HG02610 (cell line): ENCODE results near the gene BNC1.
A peak's percentile ranks its signal among the peaks of the same experiment; 100 is the strongest.
"Not testable (repeated sequence)": the region's sequence is repeated elsewhere in the genome, so short reads cannot be mapped to it uniquely, and the experiment has no call there.

Experiments used
- ATAC-seq: cut with Tn5 transposase; IDR thresholded peaks from one replicate; pipeline ENCODE4 v1.9.1; 2021; ENCODE audit warnings: mild to moderate bottlenecking, moderate library complexity; ENCODE audit not compliant: unreplicated experiment

The BNC1 gene

DNA sequence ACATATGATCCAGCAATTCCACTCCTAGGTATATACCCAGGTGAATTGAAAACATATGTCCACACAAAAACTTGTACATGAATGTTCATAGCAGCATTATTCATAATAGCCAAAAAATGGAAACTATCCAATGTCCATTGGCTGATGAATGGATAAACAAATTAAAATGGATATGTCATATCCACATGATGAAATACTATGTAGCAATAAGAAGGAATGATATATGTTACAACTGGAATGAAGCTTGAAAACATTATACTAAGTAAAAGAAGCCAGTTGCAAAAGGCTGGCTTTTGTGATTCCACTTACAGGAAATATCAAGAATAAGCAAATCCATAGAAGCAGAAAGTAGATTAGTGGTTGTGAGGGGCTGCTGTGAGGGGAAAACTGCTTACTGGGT is 33.7 kb downstream of the BNC1 start:
- no peak for ATAC-seq

DNA sequence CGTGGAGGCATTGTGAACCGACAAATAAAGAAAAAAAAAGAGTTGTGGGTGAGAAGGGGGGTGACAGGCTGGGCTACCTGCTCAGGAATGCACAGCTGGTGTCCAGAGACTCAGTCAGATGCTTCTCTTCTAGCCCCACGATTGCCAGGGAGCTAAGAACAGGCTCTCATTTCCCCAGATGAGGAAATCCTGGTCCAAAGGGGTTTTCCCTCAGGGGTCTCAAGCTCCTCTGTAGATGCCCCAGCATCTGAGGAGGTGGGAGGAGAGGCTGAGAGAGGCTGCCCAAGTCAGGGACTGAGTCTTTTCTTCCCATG is 35.5 kb downstream of the BNC1 start:
- ATAC-seq = no peak

DNA sequence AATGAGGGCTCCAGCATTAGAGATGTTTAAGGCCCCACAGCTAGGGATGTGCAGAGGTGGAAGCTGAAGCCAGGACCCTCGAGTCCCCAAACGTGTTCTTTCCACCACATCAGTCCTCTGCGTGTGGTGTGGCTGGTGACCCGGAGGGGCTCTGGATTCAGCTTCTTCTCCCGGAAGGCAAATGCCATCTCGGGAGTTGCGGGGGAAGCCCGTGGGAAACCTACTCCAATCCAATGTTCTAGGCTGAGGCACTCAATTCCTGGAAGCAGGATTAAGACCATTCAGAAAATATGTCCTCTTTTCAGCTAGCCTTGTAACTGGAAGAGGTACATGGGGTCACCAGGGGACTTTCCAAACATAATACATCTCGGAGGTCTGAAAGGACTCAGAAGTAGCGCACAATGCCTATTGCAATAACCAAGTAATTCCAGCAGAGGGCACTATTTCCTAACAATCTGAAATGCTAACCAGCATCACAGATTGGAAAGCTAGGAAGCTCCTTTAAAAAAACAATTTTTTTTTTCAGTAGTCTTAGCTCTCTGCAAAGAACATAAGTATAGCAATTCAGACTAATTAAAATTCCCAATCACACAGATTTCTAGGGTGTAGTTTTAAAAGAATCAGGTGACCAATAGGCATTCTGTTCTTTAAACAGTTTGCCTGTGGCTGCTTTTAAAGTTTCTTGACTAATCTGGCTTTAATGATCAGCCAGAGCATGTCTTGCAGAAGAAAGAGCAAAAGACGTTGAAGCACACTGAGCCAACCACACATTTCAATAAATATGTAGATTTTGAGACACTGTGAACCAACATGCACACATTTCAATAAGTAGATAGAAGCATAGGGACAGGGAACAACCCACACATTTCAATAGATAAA is 36.1 kb downstream of the BNC1 start:
- no peak for ATAC-seq

DNA sequence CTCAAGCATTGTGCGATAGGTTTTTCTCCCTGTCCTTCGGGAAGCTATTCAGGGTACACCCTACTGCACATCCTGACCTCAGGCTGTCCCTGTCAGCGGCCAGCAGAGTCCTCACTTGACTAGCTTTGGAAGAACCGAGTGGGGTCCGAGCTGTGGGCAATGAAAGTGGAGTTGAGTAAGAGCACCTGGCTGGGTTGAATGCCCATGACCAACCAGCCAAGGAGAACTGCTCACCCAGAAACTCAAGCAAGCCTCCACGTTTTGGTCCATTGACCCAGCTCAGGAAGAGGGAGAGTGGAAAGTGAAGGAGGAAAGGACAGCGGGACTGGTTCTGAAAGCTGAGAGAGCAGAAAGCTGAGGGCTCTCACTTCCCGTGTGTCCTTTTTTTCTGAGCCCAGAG is 40.8 kb downstream of the BNC1 start:
- ATAC-seq = no peak

DNA sequence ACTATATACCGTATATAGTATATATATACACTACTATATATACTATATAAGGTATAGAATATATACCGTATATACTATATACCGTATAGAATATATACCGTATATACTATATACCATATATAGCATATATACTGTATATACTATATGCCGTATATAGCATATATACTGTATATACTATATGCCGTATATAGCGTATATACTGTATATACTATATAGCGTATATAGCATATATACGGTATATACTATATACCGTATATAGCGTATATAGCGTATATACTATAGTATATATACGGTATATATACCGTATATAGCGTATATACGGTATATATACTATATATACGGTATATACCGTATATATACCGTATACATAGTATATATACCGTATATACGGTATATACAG is 54.2 kb downstream of the BNC1 start:
- no peak for ATAC-seq

DNA sequence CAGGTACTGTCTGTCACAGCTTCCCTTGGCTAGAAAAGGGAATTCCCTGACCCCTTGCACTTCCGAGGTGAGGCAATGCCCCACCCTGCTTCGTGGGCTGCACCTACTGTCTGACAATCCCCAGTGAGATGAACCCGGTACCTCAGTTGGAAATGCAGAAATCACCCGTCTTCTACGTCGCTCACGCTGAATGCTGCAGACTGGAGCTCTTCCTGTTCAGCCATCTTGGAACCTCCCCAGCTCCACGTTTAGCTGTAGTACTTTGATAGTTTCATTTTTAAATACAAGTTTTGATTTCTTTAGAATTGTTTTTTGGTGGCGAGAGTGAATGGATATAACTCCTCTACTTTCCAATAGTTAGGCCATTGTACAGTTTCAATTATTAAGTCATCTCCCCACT is 59.0 kb downstream of the BNC1 start:
- no peak for ATAC-seq

DNA sequence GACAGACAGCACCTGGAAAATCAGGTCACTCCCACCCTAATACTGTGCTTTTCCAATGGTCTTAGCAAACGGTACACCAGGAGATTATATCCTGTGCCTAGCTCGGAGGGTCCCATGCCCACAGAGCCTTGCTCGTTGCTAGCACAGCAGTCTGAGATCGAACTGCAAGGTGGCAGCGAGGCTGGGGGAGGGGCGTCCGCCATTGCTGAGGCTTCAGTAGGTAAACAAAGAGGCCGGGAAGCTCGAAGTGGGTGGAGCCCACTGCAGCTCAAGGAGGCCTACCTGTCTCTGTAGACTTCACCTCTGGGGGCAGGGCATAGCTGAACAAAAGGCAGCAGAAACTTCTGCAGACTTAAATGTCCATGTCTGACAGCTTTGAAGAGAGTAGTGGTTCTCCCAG is 62.7 kb downstream of the BNC1 start:
- not testable (repeated sequence) for ATAC-seq

DNA sequence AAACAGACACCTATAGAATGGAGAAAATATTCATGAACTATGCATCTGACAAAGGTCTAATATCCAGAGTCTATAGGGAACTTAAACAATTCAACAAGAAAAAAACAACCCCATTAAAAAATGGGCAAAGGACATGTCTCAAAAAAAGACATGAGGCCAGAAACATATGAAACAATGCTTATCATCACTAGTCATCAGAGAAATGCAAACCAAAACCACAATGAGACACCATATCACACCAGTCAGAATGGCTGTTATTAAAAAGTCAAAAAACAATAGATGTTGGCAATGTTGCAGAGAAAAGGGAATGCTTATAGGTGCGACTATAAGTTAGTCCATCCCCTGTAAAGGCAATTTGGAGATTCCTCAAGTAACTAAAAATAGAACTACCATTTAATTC is 65.4 kb downstream of the BNC1 start:
- ATAC-seq = no peak

DNA sequence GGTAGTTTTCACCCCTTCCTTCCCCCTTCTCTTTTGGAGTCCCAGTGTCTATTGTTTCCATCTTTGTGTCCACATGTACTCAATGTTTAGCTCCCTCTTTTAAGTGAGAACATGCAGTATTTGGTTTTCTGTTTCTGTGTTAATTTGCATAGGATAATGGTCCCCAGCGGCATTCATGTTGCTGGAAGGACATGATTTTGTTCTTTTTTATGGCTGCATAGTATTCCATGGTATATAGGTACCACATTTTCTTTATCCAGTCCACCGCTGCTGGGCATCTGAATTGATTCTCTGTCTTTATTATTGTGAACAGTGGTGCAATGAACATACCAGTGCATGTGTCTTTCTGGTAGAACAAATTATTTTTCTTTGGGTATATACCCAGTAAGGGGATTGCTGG is 69.2 kb downstream of the BNC1 start:
- ATAC-seq = no peak

DNA sequence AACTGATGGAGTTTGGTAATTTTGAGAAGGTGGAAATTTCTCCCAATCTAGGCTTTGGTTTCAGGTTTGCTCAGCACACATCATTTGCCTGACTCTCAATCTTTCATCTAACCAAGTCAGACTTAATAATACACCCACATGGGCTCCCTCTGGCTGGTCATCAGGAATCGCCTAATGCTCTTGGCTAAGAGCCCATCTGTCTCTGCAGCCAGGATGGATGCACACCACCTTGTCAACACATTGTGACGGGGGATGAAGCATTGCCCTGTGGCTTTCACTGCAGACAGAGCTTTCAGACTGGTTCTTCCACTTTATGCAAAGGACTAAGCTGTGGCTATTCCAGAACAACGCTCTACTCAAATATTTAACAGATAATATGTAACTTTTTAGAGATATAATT is 73.8 kb downstream of the BNC1 start:
- ATAC-seq = no peak

DNA sequence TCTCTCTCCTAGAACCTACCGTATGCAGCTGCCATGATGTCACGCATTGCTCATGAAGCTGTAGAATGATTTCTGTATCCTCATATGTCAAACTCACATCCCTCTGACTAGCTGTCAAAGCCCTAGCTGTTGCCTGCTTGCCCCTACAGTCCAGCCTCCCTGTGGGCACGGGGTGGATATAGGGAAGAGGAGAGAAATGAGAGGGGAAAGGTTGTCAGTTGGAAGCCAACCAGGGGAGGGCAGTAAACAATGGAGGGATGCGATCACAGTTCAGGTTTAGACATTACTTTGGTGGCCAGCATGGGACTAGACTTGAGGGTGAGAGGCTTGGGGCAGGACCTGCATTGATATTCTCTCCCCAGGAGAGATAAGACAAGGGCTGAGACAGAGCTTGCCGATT is 75.1 kb downstream of the BNC1 start:
- ATAC-seq = no peak

DNA sequence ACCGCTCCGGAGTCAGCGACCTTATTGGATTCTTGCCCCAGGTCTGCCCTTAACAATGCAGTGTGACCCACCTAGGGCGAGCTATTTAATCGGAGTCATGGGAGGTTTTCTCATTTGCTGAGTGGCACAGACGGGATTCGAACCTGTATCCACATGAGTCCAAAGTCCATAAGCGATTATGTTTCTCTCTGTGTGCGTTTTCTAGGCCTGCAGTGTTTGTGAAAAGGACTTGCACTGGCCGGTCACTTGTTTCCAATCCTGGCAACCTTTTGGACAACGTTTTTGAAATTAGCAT is 76.2 kb downstream of the BNC1 start:
- no peak for ATAC-seq

DNA sequence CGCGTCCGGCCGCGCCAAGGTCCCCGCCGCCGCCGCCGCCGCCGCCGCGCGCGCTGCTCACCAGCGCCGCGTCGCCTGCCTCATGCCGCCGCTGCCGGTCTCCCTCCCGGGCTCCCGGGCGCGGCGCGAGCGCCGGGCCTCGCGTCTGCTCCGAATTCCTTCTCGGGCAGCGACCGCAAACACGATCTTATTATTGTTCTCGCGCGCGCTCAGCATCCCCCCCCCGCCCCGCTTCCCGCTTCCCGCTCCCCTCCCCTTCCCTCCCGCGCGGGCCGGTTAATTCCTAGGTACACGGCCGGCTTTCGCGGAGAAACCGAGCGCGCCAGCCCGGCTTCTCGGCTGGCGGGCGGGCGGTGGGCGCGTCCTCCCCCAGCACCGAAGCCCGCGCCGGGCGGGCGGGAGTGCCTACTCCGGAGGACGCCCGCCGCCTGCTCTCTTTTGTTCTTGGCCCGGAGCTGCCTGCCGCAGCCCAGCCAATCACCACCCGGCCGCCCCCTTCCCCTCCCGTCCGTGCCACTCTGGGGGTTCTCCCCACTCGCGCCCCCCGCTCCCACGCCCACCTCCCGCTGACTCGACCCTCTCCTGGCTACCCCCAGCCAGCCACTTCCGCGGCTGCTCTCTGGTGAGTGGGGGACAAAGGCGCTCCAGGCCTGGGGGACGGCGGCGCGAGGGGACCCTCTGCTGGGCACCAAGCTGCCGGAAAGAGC is 76.7 kb downstream of the BNC1 start, which contains the start of gene HDGFL3:
HDGFL3 (minus strand) TSS at position 164 of the 707 bp plus-strand sequence. CDS start 409 bp downstream, outside the sequence.
- peak; percentile 38 for ATAC-seq

DNA sequence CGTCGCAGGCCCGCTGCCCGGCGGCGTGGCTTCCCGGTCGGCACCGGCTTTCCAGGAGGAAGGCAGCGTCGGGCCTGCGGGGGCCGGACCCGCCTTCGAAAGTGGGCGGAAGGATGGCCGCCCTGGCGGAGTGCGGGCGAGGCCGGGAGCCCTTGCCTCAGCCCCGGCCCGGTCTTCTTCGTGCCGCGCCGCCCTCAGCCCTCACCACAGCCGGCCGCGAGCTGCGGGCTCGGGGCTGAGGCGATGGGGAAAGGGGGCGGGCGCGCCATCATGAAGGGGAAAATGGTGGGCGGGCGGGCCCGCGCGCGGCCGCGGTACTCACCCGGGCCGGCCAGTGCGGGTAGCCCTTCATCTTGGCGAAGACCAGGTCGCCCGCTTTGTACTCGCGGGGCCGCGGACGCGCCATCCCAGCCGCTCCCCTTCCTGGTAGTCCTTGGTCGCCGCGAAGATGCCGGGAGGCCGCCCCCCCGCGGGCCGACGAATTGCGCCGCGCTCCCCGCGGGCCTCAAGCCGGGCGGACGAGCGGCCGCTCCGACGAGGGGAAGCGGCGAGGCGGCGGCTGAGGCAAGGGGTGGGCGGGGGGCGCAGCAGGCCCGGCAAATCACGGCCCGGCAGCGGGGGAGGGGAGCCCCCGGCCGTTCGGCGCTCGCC is 77.3 kb downstream of the BNC1 start:
- peak; percentile 18 for ATAC-seq

DNA sequence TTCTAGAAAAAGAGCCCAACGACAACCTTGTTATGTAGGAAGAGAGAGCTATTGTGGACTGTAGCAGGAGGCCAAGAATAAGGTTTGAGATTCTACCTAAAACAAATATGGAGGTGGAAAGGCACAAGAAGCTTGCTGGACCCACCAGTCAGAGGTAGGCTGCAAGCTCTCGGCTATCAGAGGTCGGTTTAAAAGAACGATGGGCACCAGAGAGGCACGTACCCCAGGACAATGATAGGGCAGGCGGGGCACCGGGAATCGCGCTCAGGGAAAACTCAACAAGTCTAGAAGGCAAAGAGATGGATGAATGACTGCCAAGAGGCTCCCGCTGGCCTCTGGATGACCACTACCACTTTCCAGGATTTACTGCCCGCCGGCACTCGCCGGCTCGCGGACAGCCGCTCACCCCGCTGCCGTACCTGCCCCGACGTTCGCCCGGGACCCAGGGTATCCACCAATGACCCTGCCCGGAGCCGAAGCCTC is 77.9 kb downstream of the BNC1 start:
- ATAC-seq = no peak
